BE2C (cell line): Measurements from ENCODE around the gene RAD18.

Experiments used
- DNase-seq: peaks from one replicate; pipeline ENCODE4 v3.0.0-alpha.2; 2020
- H3K27me3 ChIP-seq: fragments of 250-450 bp; sonication (Bioruptor Pico); 2 replicates; pipeline ENCODE4 v1.5.1; 2020; ENCODE audit warnings: mild to moderate bottlenecking
- H3K36me3 ChIP-seq: fragments of 250-450 bp; sonication (Bioruptor Pico); 2 replicates; pipeline ENCODE4 v1.5.1; 2020; ENCODE audit warnings: mild to moderate bottlenecking
- H3K4me1 ChIP-seq: fragments of 250-450 bp; sonication (Bioruptor Pico); 2 replicates; pipeline ENCODE4 v1.5.1; 2020
- H3K4me3 ChIP-seq: 2 replicates; pipeline ENCODE4 v1.5.1; 2011; ENCODE audit warnings: low read depth, low read length
- H3K9me3 ChIP-seq: fragments of 250-450 bp; sonication (Bioruptor Pico); 2 replicates; pipeline ENCODE4 v1.5.1; 2020
- TF ChIP-seq, protein P1 (sequence below): IDR thresholded peaks from 2 replicates; pipeline ENCODE4 v1.5.1; 2012; ENCODE audit warnings: mild to moderate bottlenecking, low read depth, low read length

The RAD18 gene

DNA sequence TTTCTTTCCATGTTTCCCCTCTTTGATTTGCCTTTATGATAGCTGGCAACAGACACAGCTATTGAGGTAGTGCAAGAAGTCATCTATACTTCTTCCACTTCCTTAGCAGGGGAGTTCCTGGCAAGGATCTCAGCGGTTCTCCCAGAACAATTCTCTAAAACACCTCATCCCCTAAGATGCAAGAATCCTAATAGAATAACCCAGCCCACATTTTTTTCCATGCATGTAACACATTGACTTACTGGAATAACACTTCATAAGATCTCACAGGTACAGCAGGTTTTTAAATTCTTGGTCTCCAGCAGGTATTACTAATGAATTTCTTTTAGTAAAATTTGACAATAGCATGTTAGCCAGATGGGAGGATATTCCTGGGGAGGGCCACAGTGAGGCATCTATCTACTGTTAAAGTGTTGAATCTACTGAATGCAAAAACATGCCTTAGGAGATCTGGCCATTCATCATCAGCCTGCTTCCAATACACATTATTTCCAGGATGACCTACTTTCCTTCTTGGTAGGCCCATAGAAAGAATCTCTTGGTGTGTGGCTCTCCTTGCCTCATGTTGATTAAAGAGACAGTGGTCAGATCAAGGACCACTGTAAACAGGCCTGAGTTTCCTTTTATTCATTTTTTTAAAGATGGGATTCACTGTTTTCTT is 78.5 kb downstream of the RAD18 start:
- TF ChIP-seq, protein P1, sequence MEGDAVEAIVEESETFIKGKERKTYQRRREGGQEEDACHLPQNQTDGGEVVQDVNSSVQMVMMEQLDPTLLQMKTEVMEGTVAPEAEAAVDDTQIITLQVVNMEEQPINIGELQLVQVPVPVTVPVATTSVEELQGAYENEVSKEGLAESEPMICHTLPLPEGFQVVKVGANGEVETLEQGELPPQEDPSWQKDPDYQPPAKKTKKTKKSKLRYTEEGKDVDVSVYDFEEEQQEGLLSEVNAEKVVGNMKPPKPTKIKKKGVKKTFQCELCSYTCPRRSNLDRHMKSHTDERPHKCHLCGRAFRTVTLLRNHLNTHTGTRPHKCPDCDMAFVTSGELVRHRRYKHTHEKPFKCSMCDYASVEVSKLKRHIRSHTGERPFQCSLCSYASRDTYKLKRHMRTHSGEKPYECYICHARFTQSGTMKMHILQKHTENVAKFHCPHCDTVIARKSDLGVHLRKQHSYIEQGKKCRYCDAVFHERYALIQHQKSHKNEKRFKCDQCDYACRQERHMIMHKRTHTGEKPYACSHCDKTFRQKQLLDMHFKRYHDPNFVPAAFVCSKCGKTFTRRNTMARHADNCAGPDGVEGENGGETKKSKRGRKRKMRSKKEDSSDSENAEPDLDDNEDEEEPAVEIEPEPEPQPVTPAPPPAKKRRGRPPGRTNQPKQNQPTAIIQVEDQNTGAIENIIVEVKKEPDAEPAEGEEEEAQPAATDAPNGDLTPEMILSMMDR: no peak
- Histone ChIP-seq H3K4me1 (no peaks in the 10 kb centered on the region), H3K36me3 (no peaks in the 10 kb centered on the region), H3K27me3 (no peaks in the 10 kb centered on the region), H3K4me3 (no peak overlapping the region), H3K9me3 (no peaks in the 10 kb centered on the region)
- DNase-seq: no peak

DNA sequence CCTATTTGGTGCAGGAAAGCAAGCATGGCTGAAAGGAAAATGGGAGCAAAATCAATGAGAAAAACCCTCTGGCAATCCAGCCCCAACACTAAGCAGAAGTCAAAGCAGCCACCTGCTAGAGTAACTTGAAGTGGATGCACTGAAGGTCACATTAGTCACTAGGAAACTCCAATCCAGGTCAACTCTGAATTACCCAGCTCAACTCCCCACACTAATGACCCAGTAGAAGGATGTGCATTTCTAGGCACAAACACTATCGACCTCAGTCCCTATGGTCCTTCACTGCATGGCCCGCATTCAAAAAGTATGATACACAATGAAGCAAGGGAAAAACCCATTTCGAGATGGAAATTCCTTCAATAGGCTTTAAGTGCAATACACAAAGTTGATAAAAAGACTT is 80.6 kb downstream of the RAD18 start:
- Histone ChIP-seq H3K27me3 (no peaks in the 10 kb centered on the region), H3K9me3 (no peaks in the 10 kb centered on the region), H3K4me3 (no peak overlapping the region), H3K4me1 (no peaks in the 10 kb centered on the region), H3K36me3 (no peaks in the 10 kb centered on the region)
- TF ChIP-seq, protein P1: no peak
- DNase-seq: no peak

DNA sequence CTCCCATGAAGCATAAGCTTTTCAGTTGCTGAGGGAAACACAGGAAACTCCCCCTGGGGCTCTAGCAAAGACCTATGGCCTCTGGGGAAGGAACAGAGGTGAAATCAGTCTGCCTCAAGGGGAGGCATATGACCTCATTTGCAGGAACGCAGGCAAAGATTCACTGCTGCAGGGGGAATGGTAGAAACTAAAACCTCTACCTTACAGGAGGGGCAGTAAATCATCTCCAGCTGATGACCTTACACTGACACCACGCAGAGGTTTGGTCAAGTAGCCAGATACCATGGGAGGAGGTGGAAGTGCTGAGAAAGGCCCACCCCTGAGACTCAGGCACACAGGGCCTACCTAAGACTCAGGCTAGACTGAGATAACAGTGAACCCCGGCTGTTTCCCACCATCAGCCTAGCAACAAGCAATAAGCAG is 81.1 kb downstream of the RAD18 start:
- no peaks in the 10 kb centered on the region for H3K36me3 ChIP-seq
- TF ChIP-seq, protein P1: no peak

DNA sequence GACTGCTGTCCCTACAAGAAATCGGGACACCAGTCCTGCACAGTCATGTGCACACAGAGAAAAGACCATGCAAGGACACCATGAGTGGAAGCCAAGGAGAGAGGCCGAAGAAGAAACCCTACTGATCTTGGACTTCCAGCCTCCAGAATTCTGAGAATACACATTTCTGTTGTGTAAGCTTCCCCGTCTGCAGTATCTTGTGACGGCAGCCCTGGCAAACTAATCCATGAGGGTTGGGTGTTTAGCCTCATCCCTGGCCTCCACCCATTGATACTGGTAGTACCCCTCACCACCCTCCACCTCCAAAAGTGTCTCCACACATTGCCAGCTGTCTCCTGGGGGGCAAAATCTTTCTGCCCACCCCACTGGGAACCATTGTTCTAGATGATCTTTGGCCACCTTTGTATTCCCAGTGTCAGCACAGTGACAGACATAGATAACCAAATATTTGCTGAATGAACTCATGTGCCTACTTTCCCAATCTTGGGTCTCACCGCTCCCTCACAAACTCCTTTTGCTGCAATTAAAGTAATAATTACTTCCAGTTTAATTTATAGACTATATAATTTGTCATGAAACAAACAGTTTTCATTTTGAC is 83.8 kb downstream of the RAD18 start:
- Histone ChIP-seq H3K4me3 (no peak overlapping the region), H3K9me3 (no peaks in the 10 kb centered on the region), H3K4me1 (no peaks in the 10 kb centered on the region), H3K36me3 (no peaks in the 10 kb centered on the region), H3K27me3 (no peaks in the 10 kb centered on the region)
- TF ChIP-seq, protein P1: no peak
- no peak for DNase-seq

More for the DNA sequence above, 81.1 kb downstream of the RAD18 start:
- no peak overlapping the region for H3K4me3 ChIP-seq
- H3K9me3 ChIP-seq: no peaks in the 10 kb centered on the region
- no peaks in the 10 kb centered on the region for H3K4me1 ChIP-seq
- DNase-seq: no peak
- no peaks in the 10 kb centered on the region for H3K27me3 ChIP-seq

DNA sequence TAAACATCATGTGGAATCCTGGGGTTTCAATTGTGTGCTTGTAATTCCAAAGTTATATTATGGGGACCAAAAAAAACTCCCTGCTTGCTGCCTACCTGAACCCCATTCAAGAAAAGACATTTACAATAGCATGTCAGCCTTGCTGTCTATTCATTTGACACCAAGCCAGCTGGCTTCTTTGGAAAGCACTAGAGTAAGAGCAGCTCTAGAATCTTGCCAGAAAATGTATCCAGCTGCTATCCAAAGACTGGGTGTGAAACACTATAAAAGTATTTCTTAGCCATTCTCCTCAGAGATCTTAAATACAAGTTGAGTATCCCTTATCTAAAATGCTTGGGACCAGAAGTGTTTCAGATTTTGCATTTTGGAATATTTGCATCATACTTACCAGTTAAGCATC is 87.4 kb downstream of the RAD18 start:
- DNase-seq: no peak
- Histone ChIP-seq H3K36me3 (no peaks in the 10 kb centered on the region), H3K4me3 (no peak overlapping the region), H3K9me3 (no peaks in the 10 kb centered on the region), H3K27me3 (no peaks in the 10 kb centered on the region), H3K4me1 (no peaks in the 10 kb centered on the region)
- TF ChIP-seq, protein P1: no peak

DNA sequence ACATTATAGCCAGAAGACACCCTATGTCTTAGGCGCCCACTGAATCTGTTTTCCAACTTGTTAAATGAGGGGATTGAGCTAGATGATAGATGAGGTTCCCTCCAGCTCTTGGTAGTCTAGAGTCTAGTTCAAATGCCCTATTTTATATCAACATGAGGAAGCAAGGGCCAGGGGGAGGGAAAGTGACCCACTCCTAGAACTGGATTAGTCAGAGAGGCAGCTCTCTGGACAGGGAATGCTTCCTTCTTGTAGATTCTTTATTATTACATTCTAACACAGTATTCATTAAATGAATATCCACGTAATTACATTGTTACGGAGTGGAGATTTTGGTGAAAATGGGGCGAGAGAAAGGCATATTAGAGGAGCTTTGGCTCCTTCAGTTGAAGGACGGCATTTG is 89.5 kb downstream of the RAD18 start:
- Histone ChIP-seq H3K4me3 (no peak overlapping the region), H3K36me3 (no peaks in the 10 kb centered on the region), H3K27me3 (no peaks in the 10 kb centered on the region), H3K4me1 (no peaks in the 10 kb centered on the region), H3K9me3 (no peaks in the 10 kb centered on the region)
- TF ChIP-seq, protein P1: no peak
- no peak for DNase-seq
